ENCODE measurements around the gene RALB. TPM values are rescaled to one million over a fixed set of nuclear protein-coding genes. Genes with fewer than 3 reads are reported as not detected.
A peak's percentile ranks its signal among the peaks of the same experiment; 100 is the strongest.
"Not testable (repeated sequence)": the region's sequence is repeated elsewhere in the genome, so short reads cannot be mapped to it uniquely, and the experiment has no call there.

Gene RALB
- total RNA-seq, 1 donor from 2014 or later = 16.3 TPM

DNA sequence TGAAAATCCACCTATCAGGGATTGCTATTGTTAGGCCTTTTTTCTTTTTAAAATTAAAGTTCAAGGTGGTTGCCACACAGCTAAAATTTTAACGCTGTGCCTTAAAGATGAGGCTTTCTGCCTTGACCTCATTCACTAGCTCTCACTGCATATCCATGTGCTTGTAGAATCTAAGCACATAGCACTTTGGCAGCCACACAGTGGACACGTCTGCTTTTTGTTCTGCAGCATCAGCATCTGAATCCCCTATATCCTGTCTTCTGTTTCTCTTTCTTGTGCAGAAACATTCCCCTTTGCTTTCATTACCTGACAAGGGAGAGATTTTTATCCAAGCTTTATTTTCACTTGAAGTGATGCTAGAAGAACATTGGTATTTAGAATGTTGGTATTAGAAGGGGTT lies 38.1 kb downstream of the RALB start:
- ATAC-seq = no peak
- no peak for DNase-seq (ENCODE audit: low spot score)

DNA sequence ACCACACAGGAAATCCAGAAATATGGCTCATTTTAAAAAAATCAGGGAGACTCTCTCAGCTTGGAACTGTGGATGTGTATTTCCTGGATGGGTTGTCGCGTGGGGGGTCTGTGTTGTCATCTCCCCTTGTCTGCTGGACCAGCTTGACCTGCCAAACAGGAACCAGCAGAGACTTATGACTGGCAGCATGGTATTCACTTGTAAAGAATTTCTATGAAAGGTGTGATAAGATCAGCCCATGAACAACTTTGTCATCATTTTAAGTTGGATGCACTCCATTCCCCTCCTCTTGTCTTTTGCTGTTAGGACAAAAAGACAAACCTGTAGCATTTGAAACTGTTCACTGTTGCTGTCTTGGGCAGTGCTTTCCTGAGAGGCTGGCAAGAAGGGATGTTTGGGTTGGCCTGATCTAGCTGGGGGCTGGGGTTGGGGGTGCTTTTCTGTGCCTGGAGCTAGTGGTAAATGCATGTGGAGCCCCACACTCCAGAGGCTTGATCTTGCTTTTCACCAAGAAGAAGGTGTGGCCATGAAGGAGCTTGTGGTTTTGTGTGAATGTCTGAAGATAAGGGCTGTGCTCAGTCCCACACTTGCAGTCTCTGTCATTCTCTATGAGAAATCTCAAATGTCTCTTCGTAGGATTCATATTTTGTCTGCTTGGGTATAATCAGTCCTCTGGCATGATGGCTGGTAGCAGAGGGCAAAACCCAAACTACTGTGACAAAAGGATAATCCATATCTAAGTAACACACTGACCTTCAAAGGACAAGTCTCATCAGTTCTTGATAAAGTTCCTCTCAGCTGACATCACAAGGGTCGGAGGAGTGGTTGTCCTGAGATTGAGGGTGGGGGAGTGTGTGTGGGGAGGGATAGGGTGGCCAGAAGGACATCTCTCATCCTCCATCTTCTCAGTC lies 39.0 kb downstream of the RALB start:
- no peak for ATAC-seq
- no peak for DNase-seq (ENCODE audit: low spot score)

DNA sequence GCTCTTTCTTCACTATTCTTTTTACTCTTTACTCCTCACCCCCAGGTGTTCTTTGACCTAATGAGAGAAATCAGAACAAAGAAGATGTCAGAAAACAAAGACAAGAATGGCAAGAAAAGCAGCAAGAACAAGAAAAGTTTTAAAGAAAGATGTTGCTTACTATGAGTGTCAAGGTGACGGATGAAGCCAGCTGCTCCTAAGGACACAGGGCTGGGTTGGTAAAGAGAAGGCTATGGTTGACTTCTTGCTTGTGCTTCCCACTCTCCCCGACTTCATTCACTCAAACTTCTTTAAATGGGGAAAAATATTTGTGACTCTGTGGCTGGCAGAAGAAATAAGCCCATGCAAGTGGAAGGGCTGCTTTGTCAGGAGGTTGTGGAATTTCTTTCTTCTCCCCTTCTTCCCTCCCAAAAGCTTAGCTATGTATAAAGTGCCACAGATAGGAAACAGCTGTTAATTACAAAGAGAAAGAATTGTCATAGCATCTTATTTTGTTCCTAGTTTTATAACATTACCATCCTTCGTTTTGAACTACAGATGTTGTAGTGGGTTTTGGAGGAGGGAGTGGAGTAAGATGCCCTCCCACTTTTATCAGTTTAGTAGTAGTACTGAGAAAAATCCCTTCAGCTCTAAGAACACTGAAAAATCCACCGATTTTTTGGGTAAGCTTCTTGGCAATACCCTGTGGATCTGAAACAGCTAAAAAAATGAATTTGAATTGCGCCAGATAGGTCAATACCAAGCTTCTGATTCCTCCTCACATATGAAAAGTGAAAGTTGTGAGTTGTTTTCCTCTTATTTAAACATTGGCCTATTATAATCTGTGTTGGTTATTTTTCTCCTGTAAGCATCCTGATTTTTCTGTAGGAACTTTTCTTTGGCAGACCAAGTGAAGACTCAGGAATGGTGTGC lies 40.7 kb downstream of the RALB start:
- DNase-seq (ENCODE audit: low spot score) = no peak
- ATAC-seq = no peak

DNA sequence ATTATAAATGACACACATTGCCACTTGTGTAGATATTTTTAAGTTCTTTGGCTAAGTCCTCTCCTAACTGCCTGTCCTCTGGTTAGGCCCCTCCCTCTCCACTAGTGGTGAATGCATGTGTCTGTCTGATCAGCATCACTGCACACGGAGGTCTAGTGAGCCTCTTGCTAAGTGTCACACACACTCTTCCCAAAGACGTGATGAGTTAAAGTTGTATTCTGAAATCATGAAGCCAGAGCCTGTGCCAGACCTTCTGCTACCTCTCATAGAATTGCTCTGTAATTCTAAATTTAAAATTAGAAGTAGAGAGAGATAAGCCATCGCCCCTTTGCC lies 41.3 kb downstream of the RALB start:
- DNase-seq (ENCODE audit: low spot score) = no peak
- ATAC-seq = no peak

DNA sequence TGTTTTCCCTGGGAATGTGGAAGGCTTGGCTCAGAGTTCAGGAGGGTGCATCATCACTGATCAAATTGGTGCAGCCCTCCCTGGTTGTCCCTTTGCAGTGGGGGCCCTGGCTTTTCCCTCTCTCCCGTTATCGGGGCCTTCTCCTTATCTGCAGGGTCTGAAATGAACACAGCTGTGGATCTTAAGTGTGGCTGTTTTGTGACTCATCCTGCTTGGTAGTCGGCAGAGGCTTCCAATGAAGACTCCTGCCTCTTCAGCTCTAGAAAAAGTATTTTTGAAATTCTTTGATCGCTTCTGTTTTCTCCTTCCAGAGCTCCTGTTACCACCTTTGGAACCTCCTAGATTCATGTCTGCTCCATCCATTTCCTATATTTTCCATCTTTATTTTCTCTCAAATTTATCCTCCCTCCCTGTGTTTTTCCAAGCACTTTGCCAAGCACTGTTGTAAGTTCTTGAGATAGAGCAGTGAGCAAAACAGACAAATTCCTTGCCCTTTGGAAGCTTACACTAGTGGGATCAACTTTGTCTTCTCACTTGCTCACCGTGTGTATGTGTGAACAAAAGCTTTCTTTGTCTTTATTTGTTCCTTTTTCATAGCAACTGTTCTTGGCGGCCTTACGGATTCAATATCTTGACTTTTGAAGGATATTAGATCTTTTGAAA lies 45.7 kb downstream of the RALB start:
- ATAC-seq (no peak), DNase-seq (ENCODE audit: low spot score) (no peak)

DNA sequence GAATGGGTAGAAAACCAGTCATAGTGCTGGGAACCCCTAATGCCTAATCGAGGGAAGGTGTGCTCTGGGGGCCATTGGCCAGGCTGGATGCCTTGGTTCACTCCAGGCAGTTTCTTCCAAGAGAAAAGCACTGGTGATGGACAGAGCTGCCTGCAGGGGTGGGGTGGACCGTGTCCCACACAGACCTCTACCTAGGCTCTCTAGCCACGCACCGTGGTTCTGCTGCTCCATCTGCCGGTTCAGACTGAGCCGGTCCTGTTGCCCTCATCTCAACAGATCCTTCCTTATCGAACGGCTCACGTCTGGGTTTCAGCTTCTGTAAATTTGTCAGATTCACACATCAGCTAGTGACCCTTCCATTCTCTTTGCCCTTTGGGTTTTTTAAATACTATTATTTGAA lies 46.4 kb downstream of the RALB start:
- DNase-seq (ENCODE audit: low spot score) (peak; percentile 33), ATAC-seq (no peak)

DNA sequence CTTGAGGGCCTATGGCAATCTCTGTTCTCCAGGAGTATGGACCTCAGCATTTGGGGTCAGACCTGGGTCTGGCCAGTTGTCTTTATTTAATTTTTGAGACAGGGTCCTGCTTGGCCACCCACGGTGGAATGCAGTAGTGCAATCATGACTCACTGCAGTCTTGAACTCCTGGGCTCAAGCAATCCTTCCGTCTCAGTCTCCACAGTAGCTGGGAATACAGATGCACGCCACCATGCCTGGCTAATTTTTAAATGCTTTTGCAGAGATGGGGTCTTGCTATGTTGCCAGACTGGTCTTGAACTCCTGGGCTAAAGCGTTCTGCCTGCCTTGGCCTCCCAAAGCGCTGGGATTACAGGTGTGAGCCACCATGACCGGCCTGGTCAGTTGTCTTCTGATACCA lies 46.9 kb downstream of the RALB start:
- ATAC-seq (no peak), DNase-seq (ENCODE audit: low spot score) (peak; percentile 36)

DNA sequence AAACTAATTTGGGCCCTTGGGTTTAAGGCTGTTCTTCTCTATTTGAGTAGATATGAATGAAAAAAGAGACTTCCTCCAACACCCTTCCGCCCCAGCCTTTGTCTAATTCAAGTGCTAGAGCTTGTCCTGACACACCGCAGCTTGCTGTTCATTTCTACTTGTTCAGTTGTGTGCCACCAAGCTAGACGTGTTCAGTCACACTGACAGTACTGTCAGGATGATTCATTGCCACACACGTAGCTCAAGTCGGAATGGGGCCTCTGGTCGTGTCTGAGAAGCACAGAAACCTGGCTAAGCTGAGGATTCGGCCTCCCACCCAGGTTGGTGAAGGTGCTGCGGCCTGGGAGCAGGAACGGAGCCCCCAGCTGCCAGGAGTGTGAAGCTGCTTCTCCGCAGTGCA lies 47.7 kb downstream of the RALB start:
- peak; percentile 29 for DNase-seq (ENCODE audit: low spot score)
- ATAC-seq = no peak

DNA sequence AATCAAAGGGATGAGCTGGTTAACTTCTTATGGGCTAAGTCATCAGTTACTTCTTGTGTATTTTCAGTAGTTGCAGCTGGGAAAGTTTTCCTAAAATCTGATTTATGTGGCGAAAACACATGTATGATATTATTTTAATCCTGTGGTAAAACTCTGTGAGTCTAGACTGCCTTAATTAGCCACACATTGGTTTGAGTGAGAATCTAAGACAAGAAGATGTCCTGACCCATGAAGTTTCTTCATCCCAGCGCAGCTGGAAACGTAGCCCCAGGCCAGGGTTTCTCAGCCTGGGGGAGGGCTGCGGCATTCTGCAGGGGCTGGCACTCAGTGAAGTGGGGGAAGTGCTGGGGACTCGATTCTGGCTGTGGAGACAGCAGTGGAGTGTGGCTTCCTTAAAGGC lies 48.6 kb downstream of the RALB start:
- DNase-seq (ENCODE audit: low spot score) = no peak

DNA sequence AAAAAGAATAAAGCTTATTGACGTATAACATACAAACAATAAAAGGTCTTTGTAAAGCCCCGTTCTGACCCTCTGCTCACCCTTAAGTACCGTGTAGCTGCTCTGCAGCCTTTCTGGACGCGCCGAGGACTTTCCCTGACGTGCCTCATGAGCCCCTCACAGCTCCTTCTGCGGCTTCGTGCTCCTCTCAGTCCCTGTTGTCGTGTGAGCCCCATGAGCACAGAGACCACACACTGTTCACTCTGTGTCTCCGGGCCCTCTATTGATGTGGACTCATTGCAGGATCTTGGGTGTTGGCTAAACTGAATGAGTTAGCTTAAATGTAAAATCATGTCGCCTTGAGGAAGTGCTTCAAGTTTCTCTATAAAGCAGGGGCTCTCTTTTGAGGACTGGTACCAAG lies 49.6 kb downstream of the RALB start:
- peak; percentile 26 for DNase-seq (ENCODE audit: low spot score)
- no peak for ATAC-seq

More for the DNA sequence above, 48.6 kb downstream of the RALB start:
- ATAC-seq = no peak

DNA sequence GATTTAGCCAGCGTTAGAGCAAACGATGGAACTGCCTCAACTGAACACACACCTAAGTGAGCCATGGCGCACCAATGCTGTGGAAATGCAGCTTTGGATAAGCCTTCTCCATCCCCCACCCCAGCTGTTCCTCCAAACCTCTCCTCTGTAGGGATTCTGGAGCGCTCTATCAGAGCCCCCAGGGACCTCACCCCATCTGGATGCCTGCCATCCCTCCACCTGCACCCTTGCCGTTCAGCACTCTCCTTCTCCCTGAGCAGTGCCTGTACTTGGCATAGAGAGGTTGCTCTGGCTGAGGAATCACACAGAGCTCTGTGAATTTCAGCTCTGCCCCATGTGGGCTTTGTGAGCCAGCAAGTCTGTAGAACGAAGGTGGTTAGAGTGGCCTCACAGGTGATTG lies 50.5 kb downstream of the RALB start:
- ATAC-seq (no peak), DNase-seq (ENCODE audit: low spot score) (peak; percentile 23)

DNA sequence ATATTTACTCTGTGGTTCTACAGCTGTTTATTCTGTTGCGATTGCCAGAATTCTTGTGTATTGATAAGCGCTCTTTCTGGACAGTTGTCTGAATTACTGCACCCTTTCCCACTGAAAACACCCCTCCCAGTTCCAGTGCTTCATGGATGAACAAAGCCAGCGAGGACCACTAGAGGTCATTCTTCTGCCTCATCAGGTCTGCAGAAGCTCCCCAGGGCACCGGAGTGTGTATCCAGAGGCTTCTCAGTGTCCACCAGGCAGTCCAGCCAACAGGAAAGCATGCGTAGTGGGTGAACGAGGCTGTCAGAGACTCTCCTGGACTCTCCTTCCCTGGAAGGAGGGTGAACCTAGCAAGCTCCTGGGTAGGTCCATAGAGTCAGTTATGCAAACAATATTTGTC lies 52.6 kb downstream of the RALB start:
- DNase-seq (ENCODE audit: low spot score) (peak; percentile 47), ATAC-seq (peak; percentile 82)

DNA sequence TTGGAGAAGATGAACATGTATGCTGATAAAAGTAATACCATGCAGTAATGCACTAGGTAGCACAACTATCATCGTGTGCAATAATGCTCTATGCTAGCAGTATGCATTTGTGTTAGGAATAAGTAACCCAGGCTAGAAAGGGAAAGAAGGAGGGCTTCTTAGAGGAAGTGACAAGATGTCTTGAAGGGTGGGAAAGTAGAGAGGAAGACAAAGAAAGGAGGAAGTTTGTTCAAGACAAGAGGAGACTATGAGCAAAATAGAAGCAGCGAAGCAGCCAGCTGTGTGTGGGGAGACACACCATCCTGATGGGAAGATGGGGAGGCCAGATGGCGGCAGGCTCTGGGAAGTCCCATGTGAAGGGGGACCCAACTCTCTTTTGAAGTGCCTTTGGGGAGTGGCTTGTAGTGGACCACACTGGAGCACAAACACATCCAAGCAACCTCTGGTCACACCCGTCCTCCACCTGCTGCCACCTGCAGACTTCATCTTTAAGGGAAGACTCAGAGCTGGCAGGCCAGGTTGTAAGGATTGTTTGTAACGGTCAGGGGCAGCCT lies 53.4 kb downstream of the RALB start:
- ATAC-seq (no peak), DNase-seq (ENCODE audit: low spot score) (peak; percentile 32)

DNA sequence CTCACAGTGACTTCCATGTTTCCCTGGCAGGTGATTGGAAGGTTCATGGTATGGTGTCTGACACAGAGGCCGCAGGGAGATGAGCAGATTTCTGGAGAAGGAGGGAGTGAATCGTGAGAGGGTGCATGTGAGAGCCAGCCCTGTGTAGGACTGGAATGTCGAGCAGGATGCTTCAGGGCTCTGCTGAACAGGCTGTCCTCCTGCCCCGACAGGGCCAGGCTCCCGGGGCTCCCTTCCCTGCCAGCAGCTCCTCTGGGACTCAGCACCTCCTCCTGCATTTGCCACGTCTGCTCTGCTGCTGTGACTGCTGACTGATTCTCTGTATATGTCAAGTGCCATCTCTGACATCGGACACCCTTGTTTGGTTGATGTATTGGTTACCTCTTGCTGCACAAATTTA lies 54.8 kb downstream of the RALB start:
- peak; percentile 38 for DNase-seq (ENCODE audit: low spot score)
- no peak for ATAC-seq

DNA sequence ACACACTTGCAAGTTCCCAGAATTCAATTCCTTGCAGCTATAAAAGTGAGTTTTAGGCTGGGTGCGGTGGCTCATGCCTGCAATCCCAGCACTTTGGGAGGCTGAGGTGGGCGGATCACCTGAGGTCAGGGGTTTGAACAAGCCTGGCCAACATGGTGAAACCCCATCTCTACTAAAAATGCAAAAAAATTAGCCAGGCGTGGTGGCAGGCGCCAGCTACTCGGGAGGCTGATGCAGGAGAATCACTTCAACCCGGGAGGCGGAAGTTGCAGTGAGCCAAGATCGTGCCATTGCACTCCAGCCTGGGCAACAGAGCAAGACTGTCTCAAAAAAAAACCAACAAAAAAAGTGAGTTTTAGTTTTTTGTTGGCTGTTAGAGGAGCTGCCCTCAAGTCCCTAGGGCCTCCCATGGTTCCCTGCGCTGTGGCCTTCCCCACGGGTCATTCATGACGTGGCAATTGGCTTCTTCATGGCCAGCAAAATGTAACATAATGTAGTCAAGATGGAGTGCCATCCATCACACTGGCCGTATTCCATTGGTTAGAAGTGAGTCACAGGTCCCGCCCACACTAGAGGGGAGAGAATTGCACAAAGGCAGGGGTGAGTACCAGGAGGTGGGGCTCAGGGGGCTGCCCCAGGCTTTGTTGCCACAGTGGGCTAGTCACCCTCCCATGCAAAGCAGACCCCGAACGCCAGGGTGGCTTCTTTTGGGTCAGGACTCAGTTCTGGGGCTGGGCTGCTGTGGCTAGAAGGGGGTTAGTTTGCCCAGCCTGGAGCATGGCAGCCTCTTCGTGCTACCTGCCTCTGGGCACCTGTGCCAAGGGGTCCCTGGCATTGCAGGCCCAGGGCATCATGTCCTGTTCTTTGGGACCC lies 55.6 kb downstream of the RALB start:
- no peak for ATAC-seq
- peak; percentile 21 for DNase-seq (ENCODE audit: low spot score)

DNA sequence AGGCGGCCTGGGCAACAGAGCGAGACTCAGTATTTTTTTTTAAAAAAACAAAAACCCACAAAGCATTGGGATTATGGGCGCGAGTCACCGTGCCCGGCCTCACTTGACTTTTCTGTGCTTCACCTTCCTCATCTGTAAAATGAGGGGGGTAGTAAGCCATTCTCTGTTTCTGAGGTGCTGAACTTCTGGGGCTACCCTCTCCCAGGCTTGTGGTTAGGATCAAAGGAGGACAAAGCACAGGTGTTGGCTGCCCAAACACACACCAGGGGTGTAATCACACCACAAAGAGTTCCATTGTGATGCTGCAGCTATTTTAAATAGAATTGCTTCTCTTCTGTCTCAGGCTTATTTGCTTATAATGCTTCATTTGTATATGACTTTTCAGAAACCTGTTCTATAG lies 57.5 kb downstream of the RALB start:
- ATAC-seq (no peak), DNase-seq (ENCODE audit: low spot score) (no peak)

DNA sequence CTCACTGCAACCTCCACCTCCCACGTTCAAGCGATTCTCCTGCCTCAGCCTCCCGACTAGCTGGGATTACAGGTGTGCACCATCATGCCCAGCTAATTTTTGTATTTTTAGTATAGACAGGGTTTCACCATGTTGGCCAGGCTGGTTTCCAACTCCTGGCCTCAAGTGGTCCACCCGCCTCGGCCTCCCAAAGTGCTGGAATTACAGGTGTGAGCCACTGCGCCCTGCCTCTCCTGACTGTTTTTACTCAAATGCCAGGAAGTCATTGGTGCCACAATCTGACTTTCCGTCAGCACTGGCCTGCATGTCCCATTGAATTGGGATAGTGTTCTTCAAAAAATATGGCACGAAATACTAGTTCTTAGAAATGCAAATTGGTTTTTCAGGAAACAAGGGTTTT lies 58.2 kb downstream of the RALB start:
- not testable (repeated sequence) for DNase-seq (ENCODE audit: low spot score)

DNA sequence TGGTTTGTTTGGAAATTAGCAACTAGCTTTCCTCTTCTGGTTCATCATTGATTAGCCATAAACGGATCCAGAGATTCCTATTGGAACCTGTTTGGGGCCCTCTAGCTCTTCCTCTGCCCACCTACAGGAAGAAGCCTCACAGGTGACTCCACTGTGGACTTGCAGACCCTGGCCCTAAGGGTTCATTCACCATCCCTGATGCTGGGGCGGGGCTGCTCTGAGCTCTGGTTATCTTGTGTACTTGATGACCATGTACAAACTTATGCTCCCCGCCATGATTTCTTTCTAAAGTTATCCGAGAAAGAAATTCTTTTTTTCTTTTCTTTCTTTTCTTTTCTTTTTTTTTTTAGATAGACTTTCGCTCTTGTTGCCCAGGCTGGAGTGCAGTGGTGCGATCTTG lies 59.4 kb downstream of the RALB start:
- ATAC-seq = no peak
- no peak for DNase-seq (ENCODE audit: low spot score)

More for the DNA sequence above, 58.2 kb downstream of the RALB start:
- ATAC-seq = not testable (repeated sequence)

DNA sequence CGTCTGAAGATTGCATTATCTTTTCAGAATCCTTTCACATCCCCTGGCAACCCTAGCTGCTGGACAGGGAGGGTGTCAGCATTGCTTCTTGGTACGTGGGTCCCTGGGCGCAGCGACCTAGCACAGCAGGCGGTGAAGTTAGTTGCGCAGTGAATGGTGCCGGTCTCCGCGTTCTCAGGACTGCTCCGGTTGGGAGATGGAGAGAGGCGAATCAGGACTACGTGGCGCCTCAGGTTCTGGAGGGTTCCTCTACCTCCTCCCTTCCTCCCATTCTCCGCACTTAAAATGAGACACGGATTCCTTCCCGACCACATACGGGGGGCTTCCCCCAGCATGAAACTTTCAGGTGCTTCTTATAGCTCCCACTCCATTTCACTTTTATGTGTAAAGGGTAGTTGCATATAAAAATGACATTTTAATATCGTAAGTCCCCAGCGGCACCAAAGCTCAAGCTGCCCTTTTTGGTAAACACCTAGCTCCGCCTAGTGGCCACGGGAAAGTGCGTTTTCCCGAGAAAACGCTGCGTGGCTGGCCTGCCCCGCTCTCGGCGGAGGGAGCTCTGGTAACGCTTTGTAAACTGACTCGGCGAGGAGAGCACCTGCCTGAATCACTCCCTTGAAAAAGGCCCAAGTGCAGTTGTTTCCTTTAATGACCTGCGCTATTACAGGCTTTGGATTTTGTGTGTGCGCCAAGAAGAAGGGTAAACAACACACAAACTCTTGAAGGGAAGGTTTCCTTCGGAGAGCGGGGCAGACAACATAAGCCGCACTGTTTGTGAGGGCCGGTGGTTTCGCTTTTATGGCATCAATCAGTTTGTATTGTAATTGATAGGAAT lies 60.4 kb downstream of the RALB start:
- ATAC-seq (peak; percentile 96), DNase-seq (ENCODE audit: low spot score) (peak; percentile 84)

Data from left lobe of liver (tissue), 2 donors.